ENCODE data around the gene CUTA. TPM values are rescaled to one million over a fixed set of nuclear protein-coding genes. Genes with fewer than 3 reads are reported as not detected.
A peak's percentile ranks its signal among the peaks of the same experiment; 100 is the strongest.

CUTA gene
- total RNA-seq, 2 experiments from 2014 or later = 164 to 175 TPM

GRCh38 chr6:33433544-33434191, 15.8 kb upstream of the CUTA start:
- POLR2A ChIA-PET = no interaction called here
- no peak overlapping the region for H3K4me2 ChIP-seq (ENCODE audit: low read length)

GRCh38 chr6:33433001-33433543, 15.2 kb upstream of the CUTA start:
- Histone ChIP-seq H3K4me2 (ENCODE audit: low read length) (peak overlapping the region; percentile 98), H3K9me3 (ENCODE audit: low read length) (no peaks in the 10 kb centered on the region), H2AFZ (ENCODE audit: low read length) (no peak overlapping the region), H3K36me3 (ENCODE audit: insufficient read depth, low read length) (peaks cover 29% of the 10 kb centered on the region), H3K9me2 (ENCODE audit: insufficient read depth, low read length) (no peaks in the 10 kb centered on the region), H3K4me1 (ENCODE audit: insufficient read depth, low read length, poor library complexity, severe bottlenecking) (peaks cover 53% of the 10 kb centered on the region), H3K4me3 (ENCODE audit: low read depth, low read length, poor library complexity, severe bottlenecking) (peak overlapping the region; percentile 68), H3K79me2 (ENCODE audit: insufficient read depth, low read depth, low read length) (peaks cover 5% of the 10 kb centered on the region; the same call in 1 of the 2 replicates), H4K20me1 (ENCODE audit: insufficient read depth, low read length) (no peaks in the 10 kb centered on the region), H3K27ac (ENCODE audit: low read depth, low read length, poor library complexity, severe bottlenecking) (no peak overlapping the region)
- intact Hi-C loops (cut with micrococcal nuclease; ENCODE audit: unreplicated experiment) = no loop called here
- no peak for DNase-seq (ENCODE audit: low spot score)
- CTCF ChIA-PET (ENCODE audit: unreplicated experiment) = no interaction called here
- TF ChIP-seq CTCF (conservative IDR thresholded peaks at IDR 0.05; ENCODE audit: low read length) (no peak), EZH2phosphoT487 (IDR thresholded peaks at IDR 0.05; ENCODE audit: borderline replicate concordance, low read depth, low read length) (no peak)
- POLR2A ChIA-PET = interaction anchor here (0.6 kb wide), 1 partner anchor 18 kb away, joined by 5 read pairs; no protein-coding TSS in a partner anchor
- no TSS peak for BruUV-seq (replicated peaks)

More at GRCh38 chr6:33433544-33434191, 15.8 kb upstream of the CUTA start:
- Histone ChIP-seq H4K20me1 (ENCODE audit: insufficient read depth, low read length) (no peaks in the 10 kb centered on the region), H3K36me3 (ENCODE audit: insufficient read depth, low read length) (peaks cover 35% of the 10 kb centered on the region), H3K79me2 (ENCODE audit: insufficient read depth, low read depth, low read length) (peaks cover 5% of the 10 kb centered on the region; the same call in 1 of the 2 replicates), H3K4me1 (ENCODE audit: insufficient read depth, low read length, poor library complexity, severe bottlenecking) (peaks cover 47% of the 10 kb centered on the region), H3K4me3 (ENCODE audit: low read depth, low read length, poor library complexity, severe bottlenecking) (no peak overlapping the region), H3K9me2 (ENCODE audit: insufficient read depth, low read length) (no peaks in the 10 kb centered on the region), H3K9me3 (ENCODE audit: low read length) (no peaks in the 10 kb centered on the region), H3K27ac (ENCODE audit: low read depth, low read length, poor library complexity, severe bottlenecking) (no peak overlapping the region), H2AFZ (ENCODE audit: low read length) (no peak overlapping the region)
- BruUV-seq (replicated peaks) = no TSS peak
- CTCF ChIA-PET (ENCODE audit: unreplicated experiment) = no interaction called here
- TF ChIP-seq EZH2phosphoT487 (IDR thresholded peaks at IDR 0.05; ENCODE audit: borderline replicate concordance, low read depth, low read length) = no peak
- TF ChIP-seq CTCF (conservative IDR thresholded peaks at IDR 0.05; ENCODE audit: low read length) = no peak
- intact Hi-C loops (cut with micrococcal nuclease; ENCODE audit: unreplicated experiment) = no loop called here
- no peak for DNase-seq (ENCODE audit: low spot score)

GRCh38 chr6:33432546-33432945, 14.6 kb upstream of the CUTA start:
- Histone ChIP-seq H2AFZ (ENCODE audit: low read length) (no peak overlapping the region), H3K4me1 (ENCODE audit: insufficient read depth, low read length, poor library complexity, severe bottlenecking) (peaks cover 54% of the 10 kb centered on the region), H3K9me3 (ENCODE audit: low read length) (no peaks in the 10 kb centered on the region), H3K9me2 (ENCODE audit: insufficient read depth, low read length) (no peaks in the 10 kb centered on the region), H4K20me1 (ENCODE audit: insufficient read depth, low read length) (no peaks in the 10 kb centered on the region), H3K79me2 (ENCODE audit: insufficient read depth, low read depth, low read length) (peaks cover 5% of the 10 kb centered on the region; the same call in 1 of the 2 replicates), H3K4me2 (ENCODE audit: low read length) (peak overlapping the region; percentile 98), H3K36me3 (ENCODE audit: insufficient read depth, low read length) (peaks cover 25% of the 10 kb centered on the region), H3K27ac (ENCODE audit: low read depth, low read length, poor library complexity, severe bottlenecking) (peak overlapping the region; percentile 64), H3K4me3 (ENCODE audit: low read depth, low read length, poor library complexity, severe bottlenecking) (peak overlapping the region; percentile 68)
- POLR2A ChIA-PET = interaction anchor here (0.6 kb wide), 1 partner anchor 18 kb away, joined by 5 read pairs; no protein-coding TSS in a partner anchor
- CTCF ChIA-PET (ENCODE audit: unreplicated experiment) = no interaction called here
- DNase-seq (ENCODE audit: low spot score) = no peak
- BruUV-seq (replicated peaks) = no TSS peak
- TF ChIP-seq EZH2phosphoT487 (IDR thresholded peaks at IDR 0.05; ENCODE audit: borderline replicate concordance, low read depth, low read length) = no peak
- TF ChIP-seq CTCF (conservative IDR thresholded peaks at IDR 0.05; ENCODE audit: low read length) = no peak
- intact Hi-C loops (cut with micrococcal nuclease; ENCODE audit: unreplicated experiment) = no loop called here

Data from OCI-LY7 (cell line).